ENCODE measurements around the gene IFNA2.
"Not testable (repeated sequence)": the region's sequence is repeated elsewhere in the genome, so short reads cannot be mapped to it uniquely, and the experiment has no call there.

IFNA2 gene

GRCh38 chr9:21385131-21385670 lies at the start of gene IFNA2:
Gene IFNA2 (minus strand): TSS chr9:21385398. CDS start chr9:21385329, 69 bp downstream.
- no peak for TF ChIP-seq CTCF (IDR thresholded peaks at IDR 0.05; ENCODE audit: low read depth, low read length)
- H3K4me3 ChIP-seq (ENCODE audit: low read depth, low read length): no peak within 1 kb of the TSS

GRCh38 chr9:21435015-21435383 lies 49.8 kb upstream of the IFNA2 start:
- not testable (repeated sequence) for H3K4me3 ChIP-seq (ENCODE audit: low read depth, low read length)

- TF ChIP-seq CTCF (IDR thresholded peaks at IDR 0.05; ENCODE audit: low read depth, low read length): peak; percentile 50; the same call in 1 of the 2 replicates
- H3K4me3 ChIP-seq (ENCODE audit: low read depth, low read length): no peak overlapping the region
These were observed 49.2 kb upstream of the IFNA2 start for GRCh38 chr9:21434202-21435014.

GRCh38 chr9:21432672-21433425 lies 47.7 kb upstream of the IFNA2 start:
- no peak overlapping the region for H3K4me3 ChIP-seq (ENCODE audit: low read depth, low read length)

GRCh38 chr9:21429191-21429590 lies 44.0 kb upstream of the IFNA2 start:
- H3K4me3 ChIP-seq (ENCODE audit: low read depth, low read length): no peak overlapping the region

More at GRCh38 chr9:21432672-21433425, 47.7 kb upstream of the IFNA2 start:
- TF ChIP-seq CTCF (IDR thresholded peaks at IDR 0.05; ENCODE audit: low read depth, low read length): no peak

GRCh38 chr9:21428235-21428634 lies 43.0 kb upstream of the IFNA2 start:
- no peak overlapping the region for H3K4me3 ChIP-seq (ENCODE audit: low read depth, low read length)
- TF ChIP-seq CTCF (IDR thresholded peaks at IDR 0.05; ENCODE audit: low read depth, low read length): no peak

More at GRCh38 chr9:21429191-21429590, 44.0 kb upstream of the IFNA2 start:
- TF ChIP-seq CTCF (IDR thresholded peaks at IDR 0.05; ENCODE audit: low read depth, low read length): no peak

- no peak overlapping the region for H3K4me3 ChIP-seq (ENCODE audit: low read depth, low read length)
These were observed 30.5 kb upstream of the IFNA2 start for GRCh38 chr9:21415493-21416267.

More at GRCh38 chr9:21415493-21416267, 30.5 kb upstream of the IFNA2 start:
- no peak for TF ChIP-seq CTCF (IDR thresholded peaks at IDR 0.05; ENCODE audit: low read depth, low read length)

All from WI38 (cell line).